ENCODE data around the gene GBP6. TPM values are rescaled to one million over a fixed set of nuclear protein-coding genes. Genes with fewer than 3 reads are reported as not detected.
"Not testable (repeated sequence)": the region's sequence is repeated elsewhere in the genome, so short reads cannot be mapped to it uniquely, and the experiment has no call there.

GBP6 gene
- total RNA-seq, 1 donor from 2014 or later, result 34.4 TPM

GRCh38 chr1:89369331-89369730 is 5.5 kb downstream of the GBP6 start:
- no peak for DNase-seq

GRCh38 chr1:89373810-89374209 is 10.0 kb downstream of the GBP6 start:
- not testable (repeated sequence) for DNase-seq

- no peak for DNase-seq
Observed at GRCh38 chr1:89378001-89378400, 14.1 kb downstream of the GBP6 start.

- no peak for DNase-seq
Observed at GRCh38 chr1:89381618-89382017, 17.8 kb downstream of the GBP6 start.

- no peak for DNase-seq
Observed at GRCh38 chr1:89382479-89382878, 18.6 kb downstream of the GBP6 start.

- DNase-seq, result no peak
Observed at GRCh38 chr1:89383185-89383584, 19.3 kb downstream of the GBP6 start.

GRCh38 chr1:89390707-89391106 is 26.8 kb downstream of the GBP6 start:
- no peak for DNase-seq

- DNase-seq, result no peak
Observed at GRCh38 chr1:89391686-89392085, 27.8 kb downstream of the GBP6 start.

- no peak for DNase-seq
Observed at GRCh38 chr1:89394851-89395250, 31.0 kb downstream of the GBP6 start.

GRCh38 chr1:89396902-89397301 is 33.0 kb downstream of the GBP6 start:
- no peak for DNase-seq

GRCh38 chr1:89405275-89405929 is 41.5 kb downstream of the GBP6 start:
- DNase-seq, result no peak

GRCh38 chr1:89407360-89407759 is 43.5 kb downstream of the GBP6 start:
- DNase-seq, result no peak

- DNase-seq, result not testable (repeated sequence)
Observed at GRCh38 chr1:89407768-89408167, 43.9 kb downstream of the GBP6 start.

GRCh38 chr1:89425056-89425455 is 61.2 kb downstream of the GBP6 start:
- DNase-seq, result no peak

- no peak for DNase-seq
Observed at GRCh38 chr1:89429062-89429461, 65.2 kb downstream of the GBP6 start.

- not testable (repeated sequence) for DNase-seq
Observed at GRCh38 chr1:89429681-89430080, 65.8 kb downstream of the GBP6 start.

- DNase-seq, result no peak
Observed at GRCh38 chr1:89433421-89433820, 69.6 kb downstream of the GBP6 start.

- not testable (repeated sequence) for DNase-seq
Observed at GRCh38 chr1:89434058-89434780, 70.4 kb downstream of the GBP6 start.

Other genes with a start within 250 kb of the GBP6 start
- 11.8 TPM for gene GBP2, start 237.9 kb upstream of the GBP6 start, total RNA-seq
- gene GBP7, start 188.1 kb upstream of the GBP6 start, total RNA-seq, result not detected
- 4.1 TPM for gene GBP4, start 165.1 kb upstream of the GBP6 start, total RNA-seq
- gene GBP5, start 91.2 kb upstream of the GBP6 start, total RNA-seq, result 0.72 TPM
- gene LRRC8B, start 160.8 kb downstream of the GBP6 start, total RNA-seq, result 10.7 TPM